SIG-M5 treated with dmso at 0.1 percent for 504 hours (cell line): ENCODE data around the gene DGAT2L6.
"Not testable (repeated sequence)": the region's sequence is repeated elsewhere in the genome, so short reads cannot be mapped to it uniquely, and the experiment has no call there.

ENCODE experiments used
- DNase-seq: peaks from one replicate; lab custom pipeline; 2025; ENCODE audit not compliant: unreplicated experiment; lab: John Stamatoyannopoulos, UW

The DGAT2L6 gene

DNA sequence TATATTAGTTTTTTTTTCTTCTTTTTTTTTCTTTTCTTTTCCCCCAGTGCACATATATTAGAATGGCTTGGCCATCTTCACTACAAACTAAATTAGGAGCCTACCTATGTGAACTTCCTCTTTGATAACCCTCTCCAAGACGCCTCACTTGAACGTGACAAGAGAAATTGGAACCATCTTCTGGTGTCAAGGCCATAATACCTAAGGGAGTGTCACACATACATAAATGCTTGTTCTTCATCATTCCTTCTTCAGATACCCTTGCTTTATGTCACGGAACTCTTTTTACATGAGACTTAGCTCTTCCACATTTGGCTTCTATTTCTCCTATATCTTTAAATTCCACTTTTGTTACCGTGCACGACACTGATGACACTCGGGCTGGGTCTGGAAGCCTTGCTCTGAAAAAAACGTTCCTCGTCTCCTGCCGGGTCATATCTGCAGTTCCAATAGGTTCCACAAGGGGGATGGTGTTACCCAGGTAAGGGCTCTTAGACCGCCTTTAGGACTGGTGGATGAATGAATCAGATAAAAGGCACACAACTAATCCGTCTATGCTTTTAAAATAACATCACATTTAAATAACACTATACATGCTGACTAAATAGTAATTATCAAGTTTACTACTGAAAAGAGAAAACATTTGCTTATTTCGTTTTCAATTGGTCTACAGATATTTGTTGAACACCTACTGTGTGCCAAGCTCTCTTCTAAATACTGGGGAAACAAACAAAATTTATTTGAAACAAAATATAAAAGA is 19.9 kb downstream of the DGAT2L6 start:
- DNase-seq = peak; percentile 23

- no peak for DNase-seq
Observed at GRCh38 chrX:70201732-70202131, 24.4 kb downstream of the DGAT2L6 start.

- DNase-seq = no peak
Observed at GRCh38 chrX:70208479-70208878, 31.2 kb downstream of the DGAT2L6 start.

DNA sequence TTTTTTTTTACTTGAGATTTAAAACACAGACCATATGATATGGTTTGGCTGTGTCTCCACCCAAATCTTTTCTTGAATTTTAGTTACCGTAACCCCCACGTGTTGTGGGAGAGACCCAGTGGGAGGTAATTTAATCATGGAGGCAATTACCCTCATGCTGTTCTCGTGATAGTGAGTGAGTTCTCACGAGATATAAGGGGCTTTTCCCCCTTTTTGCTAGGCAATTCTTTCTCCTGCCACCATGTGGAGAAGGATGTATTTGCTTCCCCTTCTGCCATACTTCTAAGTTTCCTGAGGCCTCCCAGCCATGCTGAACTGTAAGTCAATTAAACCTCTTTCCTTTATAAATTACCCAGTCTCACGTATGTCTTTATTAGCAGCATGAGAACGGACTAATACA is 32.3 kb downstream of the DGAT2L6 start:
- DNase-seq = not testable (repeated sequence)

- no peak for DNase-seq
Observed at GRCh38 chrX:70219938-70220764, 42.9 kb downstream of the DGAT2L6 start.

DNA sequence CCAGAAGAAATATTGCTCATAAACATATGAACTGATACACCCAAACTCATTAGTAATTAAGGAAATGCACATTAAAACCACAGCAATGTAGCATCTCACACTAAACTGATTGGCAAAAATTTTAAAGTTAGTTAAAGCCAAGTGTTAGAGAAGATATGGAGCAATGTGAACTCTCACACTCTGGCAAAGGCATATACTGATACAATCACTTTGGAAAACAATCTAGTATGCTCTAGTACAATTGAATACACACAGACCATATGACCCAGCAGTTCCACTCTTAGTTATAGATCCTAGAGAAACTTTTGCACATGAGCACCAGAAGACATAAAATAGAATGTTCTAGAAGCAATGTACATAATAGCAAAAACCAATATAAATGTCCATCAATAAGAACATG is 48.8 kb downstream of the DGAT2L6 start:
- no peak for DNase-seq

- DNase-seq = no peak
Observed at GRCh38 chrX:70226687-70227086, 49.4 kb downstream of the DGAT2L6 start.

- no peak for DNase-seq
Observed at GRCh38 chrX:70231666-70232065, 54.4 kb downstream of the DGAT2L6 start.

DNA sequence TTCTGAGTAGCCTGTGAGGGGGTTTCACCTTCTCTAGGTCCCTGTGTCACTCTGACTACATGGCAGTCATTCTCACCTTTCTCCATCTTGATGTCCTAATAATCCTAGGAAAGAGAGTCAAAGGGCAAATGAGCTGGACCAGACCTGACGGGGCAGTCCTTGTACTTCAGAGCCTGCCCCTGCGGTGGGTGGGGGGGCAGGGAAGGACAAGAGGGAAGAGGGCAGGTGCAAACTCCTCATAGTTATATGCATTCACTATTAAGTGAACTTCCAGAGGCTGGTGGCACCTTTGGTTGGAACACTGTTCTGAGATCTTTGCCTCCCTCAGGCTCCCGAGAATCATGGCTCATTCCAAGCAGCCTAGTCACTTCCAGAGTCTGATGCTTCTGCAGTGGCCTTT is 57.1 kb downstream of the DGAT2L6 start, which contains the start of gene AWAT1:
Gene AWAT1, plus strand, starts transcription at position 301 of the 400 bp plus-strand sequence. Its CDS starts 41 bp downstream, at position 342.
- no peak for DNase-seq

DNA sequence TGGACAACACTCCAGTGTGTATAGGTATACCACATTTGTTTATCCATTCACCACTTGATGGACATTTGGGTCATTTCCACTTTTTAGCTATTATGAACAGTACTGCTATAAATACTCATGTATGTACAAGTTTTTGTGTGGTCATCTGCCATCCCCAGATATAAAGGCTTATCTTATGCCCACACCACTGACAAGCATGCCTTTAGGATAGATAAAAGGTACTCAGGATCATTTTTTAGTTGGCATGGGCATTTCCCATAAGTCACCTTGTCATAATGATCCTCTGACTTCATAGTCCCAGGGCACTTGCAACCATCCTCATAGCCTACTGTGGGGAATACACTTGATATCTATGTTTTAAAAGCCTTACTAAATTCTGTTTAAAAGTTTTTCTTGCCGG is 63.5 kb downstream of the DGAT2L6 start:
- no peak for DNase-seq

DNA sequence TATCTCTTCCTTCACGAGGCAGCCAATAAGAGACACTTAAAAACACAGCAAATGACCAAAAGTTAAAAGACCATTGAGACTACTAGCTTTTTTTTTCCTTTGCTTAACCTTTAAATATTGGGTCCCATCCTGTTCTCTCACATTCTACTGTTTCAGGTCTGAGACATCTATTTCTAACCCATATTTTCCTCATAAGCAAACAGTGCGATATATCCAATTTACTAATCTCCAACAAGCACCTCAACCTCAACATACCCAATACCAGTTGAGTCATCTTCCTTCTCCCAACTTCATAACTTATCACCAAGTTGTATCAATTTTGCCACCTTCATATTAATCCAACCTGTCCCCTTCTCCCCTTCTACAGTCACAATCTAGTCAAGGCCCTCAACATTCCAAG is 64.2 kb downstream of the DGAT2L6 start:
- DNase-seq = no peak

DNA sequence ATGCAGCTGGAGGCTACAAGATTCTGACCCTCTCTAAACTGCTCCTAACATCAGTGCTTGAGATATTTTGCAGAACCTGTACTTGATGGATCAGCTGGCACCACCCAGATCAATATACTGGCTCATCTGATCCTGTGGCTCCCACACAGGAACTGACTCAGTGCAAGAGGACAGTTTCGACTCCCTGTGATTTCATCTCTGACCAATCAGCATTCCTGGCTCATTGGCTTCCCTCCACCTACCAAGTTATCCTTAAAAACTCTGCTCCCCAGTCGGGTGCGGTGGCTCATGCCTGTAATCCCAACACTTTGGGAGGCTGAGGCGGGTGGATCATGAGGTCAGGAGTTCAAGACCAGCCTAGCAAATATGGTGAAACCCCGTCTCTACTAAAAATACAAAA is 66.3 kb downstream of the DGAT2L6 start:
- not testable (repeated sequence) for DNase-seq

GRCh38 chrX:70244881-70245280 is 67.6 kb downstream of the DGAT2L6 start:
- DNase-seq = no peak

DNA sequence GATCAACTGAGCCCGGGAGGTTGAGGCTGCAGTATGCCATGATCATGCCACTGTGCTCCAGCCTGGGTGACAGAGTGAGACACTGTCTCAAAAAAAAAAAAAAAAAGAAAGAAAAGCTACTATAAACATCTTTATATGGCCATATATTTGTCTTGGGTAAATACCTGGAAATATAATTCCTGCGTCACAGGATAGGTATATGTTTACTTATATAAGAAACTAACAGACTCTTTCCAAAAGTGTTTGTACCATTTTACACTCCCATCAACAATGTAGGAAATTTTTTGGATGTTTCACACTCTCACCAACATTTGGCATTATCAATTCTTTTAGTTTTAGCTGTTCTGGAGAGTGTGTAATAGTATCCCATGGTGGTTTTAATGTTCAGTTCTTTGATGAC is 70.0 kb downstream of the DGAT2L6 start:
- no peak for DNase-seq

- DNase-seq = no peak
Observed at GRCh38 chrX:70252491-70252890, 75.2 kb downstream of the DGAT2L6 start.

- DNase-seq = no peak
Observed at GRCh38 chrX:70253377-70254062, 76.2 kb downstream of the DGAT2L6 start.

DNA sequence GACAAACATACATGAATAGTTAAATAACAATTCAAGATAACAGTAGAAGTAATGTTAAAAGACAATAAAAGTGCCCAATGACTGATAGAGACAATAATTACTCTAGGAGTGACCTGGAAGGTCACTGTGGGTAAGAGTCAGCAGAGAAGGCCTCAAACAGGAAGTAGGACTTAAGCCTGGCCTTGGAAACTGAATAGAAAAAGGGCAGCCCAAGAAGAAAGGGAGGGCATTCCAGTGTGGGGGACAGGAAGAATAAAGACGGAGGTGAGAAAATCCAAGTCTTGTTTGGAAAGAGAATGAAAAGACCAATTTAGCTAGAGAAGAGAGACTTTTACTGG is 76.7 kb downstream of the DGAT2L6 start:
- DNase-seq = no peak

- DNase-seq = no peak
Observed at GRCh38 chrX:70254909-70255308, 77.6 kb downstream of the DGAT2L6 start.
